Measurements from ENCODE around the gene CCDC73. TPM values are rescaled to one million over a fixed set of nuclear protein-coding genes. Genes with fewer than 3 reads are reported as not detected.

Gene CCDC73
- total RNA-seq, 1 experiment from 2014 or later: not detected

GRCh38 chr11:32586576-32587190 is 207.8 kb downstream of the CCDC73 start:
- peak; percentile 11 for DNase-seq (ENCODE audit: low spot score)

- no peak for DNase-seq (ENCODE audit: low spot score)
Observed at GRCh38 chr11:32584921-32585320, 209.5 kb downstream of the CCDC73 start.

GRCh38 chr11:32583459-32584271 is 210.8 kb downstream of the CCDC73 start, which contains the start of gene EIF3M:
Gene EIF3M, plus strand, starts transcription at chr11:32583831. Its CDS starts 57 bp downstream, at chr11:32583888.
- DNase-seq (ENCODE audit: low spot score): peak; percentile 94

GRCh38 chr11:32581556-32581955 is 212.9 kb downstream of the CCDC73 start:
- DNase-seq (ENCODE audit: low spot score): no peak

- DNase-seq (ENCODE audit: low spot score): no peak
Observed at GRCh38 chr11:32580967-32581366, 213.5 kb downstream of the CCDC73 start.

- no peak for DNase-seq (ENCODE audit: low spot score)
Observed at GRCh38 chr11:32576456-32576855, 218.0 kb downstream of the CCDC73 start.

- no peak for DNase-seq (ENCODE audit: low spot score)
Observed at GRCh38 chr11:32575070-32575469, 219.4 kb downstream of the CCDC73 start.

- no peak for DNase-seq (ENCODE audit: low spot score)
Observed at GRCh38 chr11:32574421-32574820, 220.0 kb downstream of the CCDC73 start.

GRCh38 chr11:32573228-32573627 is 221.2 kb downstream of the CCDC73 start:
- DNase-seq (ENCODE audit: low spot score): no peak

GRCh38 chr11:32571039-32571438 is 223.4 kb downstream of the CCDC73 start:
- DNase-seq (ENCODE audit: low spot score): no peak

- no peak for DNase-seq (ENCODE audit: low spot score)
Observed at GRCh38 chr11:32569313-32569881, 225.1 kb downstream of the CCDC73 start.

- no peak for DNase-seq (ENCODE audit: low spot score)
Observed at GRCh38 chr11:32567154-32567553, 227.3 kb downstream of the CCDC73 start.

GRCh38 chr11:32566517-32566916 is 227.9 kb downstream of the CCDC73 start:
- DNase-seq (ENCODE audit: low spot score): no peak

- no peak for DNase-seq (ENCODE audit: low spot score)
Observed at GRCh38 chr11:32563600-32563959, 230.9 kb downstream of the CCDC73 start.

- DNase-seq (ENCODE audit: low spot score): no peak
Observed at GRCh38 chr11:32562839-32563599, 231.4 kb downstream of the CCDC73 start.

GRCh38 chr11:32561835-32562234 is 232.6 kb downstream of the CCDC73 start:
- no peak for DNase-seq (ENCODE audit: low spot score)

GRCh38 chr11:32555895-32556294 is 238.6 kb downstream of the CCDC73 start:
- DNase-seq (ENCODE audit: low spot score): no peak

- DNase-seq (ENCODE audit: low spot score): no peak
Observed at GRCh38 chr11:32555091-32555490, 239.4 kb downstream of the CCDC73 start.
